Measurements from ENCODE around the gene SLC35D2. TPM values are rescaled to one million over a fixed set of nuclear protein-coding genes. Genes with fewer than 3 reads are reported as not detected.
"Not testable (repeated sequence)": the region's sequence is repeated elsewhere in the genome, so short reads cannot be mapped to it uniquely, and the experiment has no call there.

Gene SLC35D2
- total RNA-seq, 1 donor from 2014 or later: 17.0 TPM

- no peak for DNase-seq (ENCODE audit: low spot score)
Observed at GRCh38 chr9:96361668-96362067, 21.8 kb downstream of the SLC35D2 start.

GRCh38 chr9:96360976-96361375 lies 22.5 kb downstream of the SLC35D2 start:
- no peak for DNase-seq (ENCODE audit: low spot score)

GRCh38 chr9:96360523-96360922 lies 23.0 kb downstream of the SLC35D2 start:
- not testable (repeated sequence) for DNase-seq (ENCODE audit: low spot score)

GRCh38 chr9:96350866-96351265 lies 32.6 kb downstream of the SLC35D2 start:
- DNase-seq (ENCODE audit: low spot score): no peak

DNA sequence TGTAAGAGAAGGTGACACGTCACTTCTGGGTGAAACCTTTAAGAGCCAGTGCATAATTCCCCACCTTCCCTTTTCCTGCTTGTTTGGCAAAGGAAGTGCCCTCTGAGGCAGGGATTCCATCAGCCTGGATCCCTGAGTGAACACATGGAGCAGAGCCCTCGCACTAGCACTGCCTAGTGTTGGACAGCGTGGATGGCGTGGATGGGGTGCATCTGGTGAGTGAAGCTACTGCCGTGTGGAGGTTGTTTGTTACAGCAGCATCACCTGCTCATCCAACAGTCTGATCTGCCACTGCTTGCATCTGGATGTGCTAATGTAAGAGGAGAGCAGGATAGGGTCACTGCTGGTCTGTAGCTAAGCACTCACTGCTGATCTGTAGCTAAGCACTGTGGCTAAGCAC lies 35.2 kb downstream of the SLC35D2 start:
- no peak for DNase-seq (ENCODE audit: low spot score)

DNA sequence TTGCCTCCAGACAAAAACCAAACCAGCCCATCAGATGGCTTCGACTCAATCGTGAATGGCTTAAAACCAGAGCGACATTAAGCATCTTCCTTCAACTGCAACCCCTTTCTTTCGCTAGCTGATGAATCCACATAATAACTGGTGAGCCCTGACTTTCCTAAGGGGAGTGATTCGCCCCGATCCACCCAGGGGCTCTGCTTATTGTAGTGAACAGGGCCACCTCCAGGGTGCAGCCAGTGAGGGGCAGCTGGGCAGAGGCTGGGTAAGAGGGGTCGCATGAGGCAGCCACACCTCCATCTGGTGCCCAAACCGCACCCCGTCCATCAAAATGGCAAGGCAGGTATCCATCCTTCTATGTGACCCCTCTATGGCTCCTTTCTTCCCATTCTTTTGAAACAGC lies 38.0 kb downstream of the SLC35D2 start:
- no peak for DNase-seq (ENCODE audit: low spot score)

- DNase-seq (ENCODE audit: low spot score): no peak
Observed at GRCh38 chr9:96344458-96345180, 38.9 kb downstream of the SLC35D2 start.

- no peak for DNase-seq (ENCODE audit: low spot score)
Observed at GRCh38 chr9:96343515-96344360, 39.8 kb downstream of the SLC35D2 start.

DNA sequence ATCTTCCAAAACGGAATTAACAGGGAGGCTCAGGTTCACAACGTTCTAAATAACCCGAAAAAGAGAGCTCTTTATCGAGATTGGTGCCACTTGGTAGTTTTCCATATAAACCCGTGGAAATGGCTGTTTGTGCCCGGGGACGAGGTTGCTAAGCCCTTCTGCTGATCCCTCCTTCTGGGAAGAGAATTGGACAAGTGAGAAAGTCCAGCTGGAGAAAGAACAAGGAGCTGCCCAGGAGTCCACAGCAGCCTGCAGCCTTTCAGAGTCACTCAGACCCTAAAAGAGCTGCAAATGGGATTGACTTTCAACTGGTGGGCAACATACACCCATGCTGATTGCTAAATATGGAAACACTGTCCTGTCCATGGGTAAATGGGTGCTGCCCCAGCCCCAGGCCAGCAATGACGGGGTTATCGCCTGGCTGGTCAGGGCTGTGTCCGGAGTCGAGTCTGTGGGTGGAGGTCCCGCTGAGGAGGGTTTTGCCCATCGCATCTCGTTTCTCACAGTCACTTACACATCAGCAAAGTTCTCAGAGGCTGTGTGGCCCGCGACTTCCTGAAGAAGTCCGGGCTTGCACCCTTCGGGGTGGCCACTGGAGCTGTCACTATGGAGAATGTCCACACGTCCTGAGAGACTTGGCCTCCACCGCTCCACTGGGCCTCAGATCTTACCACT lies 40.8 kb downstream of the SLC35D2 start:
- DNase-seq (ENCODE audit: low spot score): no peak

- no peak for DNase-seq (ENCODE audit: low spot score)
Observed at GRCh38 chr9:96340707-96341106, 42.8 kb downstream of the SLC35D2 start.

- no peak for DNase-seq (ENCODE audit: low spot score)
Observed at GRCh38 chr9:96338299-96338698, 45.2 kb downstream of the SLC35D2 start.

DNA sequence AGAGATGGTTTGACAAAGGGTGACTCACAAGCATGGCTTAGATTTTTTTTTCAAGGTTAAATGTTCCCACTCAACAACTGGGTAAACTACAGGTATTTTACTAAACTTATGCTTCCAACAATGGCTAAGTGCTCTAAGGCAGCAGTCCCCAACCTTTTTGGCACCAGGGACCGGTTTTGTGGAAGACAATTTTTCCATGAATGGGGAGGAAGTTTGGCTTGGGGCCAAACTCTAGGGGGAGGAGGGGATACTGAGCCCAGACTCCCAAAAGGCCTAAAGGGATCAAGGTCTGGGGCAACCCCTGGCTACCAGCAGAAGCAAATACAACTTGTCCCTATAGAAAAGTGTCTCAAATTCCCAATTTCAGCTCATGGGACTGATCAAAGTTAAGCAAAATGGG lies 49.6 kb downstream of the SLC35D2 start:
- DNase-seq (ENCODE audit: low spot score): no peak

DNA sequence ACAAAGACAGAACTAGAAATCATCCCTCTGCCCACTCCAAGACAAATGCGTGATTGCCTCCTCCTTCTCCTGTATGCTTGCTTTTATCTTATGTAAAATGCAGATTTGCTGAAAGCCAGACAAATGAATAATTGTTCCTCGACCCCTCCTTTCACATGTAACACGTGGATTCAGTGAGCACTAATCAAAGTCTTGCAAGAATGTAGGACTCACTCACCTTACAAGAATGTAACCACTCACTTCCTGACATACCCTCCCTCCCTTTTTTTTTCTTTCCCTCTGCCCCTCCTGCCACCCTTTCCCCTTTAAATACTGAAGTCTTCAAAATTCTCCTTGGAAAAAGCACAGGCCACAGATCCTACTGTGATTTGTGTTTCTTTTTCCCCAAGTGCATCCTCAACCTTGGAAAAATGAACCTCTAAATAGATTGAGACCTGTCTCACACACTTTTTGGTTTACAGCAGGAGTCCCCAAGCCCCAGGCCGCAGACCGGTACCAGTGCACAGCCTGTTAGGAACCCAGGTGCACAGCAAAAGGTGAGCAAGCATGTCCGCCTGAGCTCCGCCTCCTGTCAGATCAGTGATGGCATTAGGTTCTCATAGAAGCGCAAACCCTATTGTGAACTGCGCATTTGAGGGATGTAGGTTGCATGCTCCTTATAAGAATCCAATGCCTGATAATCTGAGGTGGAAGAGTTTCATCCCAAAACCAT lies 52.1 kb downstream of the SLC35D2 start:
- no peak for DNase-seq (ENCODE audit: low spot score)

- no peak for DNase-seq (ENCODE audit: low spot score)
Observed at GRCh38 chr9:96327694-96328352, 55.7 kb downstream of the SLC35D2 start.

- no peak for DNase-seq (ENCODE audit: low spot score)
Observed at GRCh38 chr9:96323169-96323568, 60.3 kb downstream of the SLC35D2 start.

DNA sequence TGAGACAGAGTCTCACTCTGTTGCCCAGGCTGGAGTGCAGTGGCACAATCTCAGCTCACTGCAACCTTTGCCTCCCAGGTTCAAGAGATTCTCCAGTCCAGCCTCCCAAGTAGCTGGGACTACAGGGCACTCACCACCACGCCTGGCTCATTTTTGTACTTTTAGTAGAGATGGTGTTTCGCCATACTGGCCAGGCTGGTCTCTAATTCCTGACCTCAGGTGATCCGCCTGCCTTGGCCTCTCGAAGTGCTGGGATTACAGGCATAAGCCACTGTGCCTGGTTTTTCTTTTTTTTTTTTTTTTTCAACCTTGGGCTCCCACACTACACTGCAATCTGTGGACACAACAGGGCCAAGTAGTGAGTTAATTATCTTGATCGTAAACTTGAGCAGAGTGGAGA lies 60.8 kb downstream of the SLC35D2 start:
- not testable (repeated sequence) for DNase-seq (ENCODE audit: low spot score)

- DNase-seq (ENCODE audit: low spot score): not testable (repeated sequence)
Observed at GRCh38 chr9:96322210-96322609, 61.3 kb downstream of the SLC35D2 start.

- DNase-seq (ENCODE audit: low spot score): no peak
Observed at GRCh38 chr9:96321515-96321914, 62.0 kb downstream of the SLC35D2 start.

DNA sequence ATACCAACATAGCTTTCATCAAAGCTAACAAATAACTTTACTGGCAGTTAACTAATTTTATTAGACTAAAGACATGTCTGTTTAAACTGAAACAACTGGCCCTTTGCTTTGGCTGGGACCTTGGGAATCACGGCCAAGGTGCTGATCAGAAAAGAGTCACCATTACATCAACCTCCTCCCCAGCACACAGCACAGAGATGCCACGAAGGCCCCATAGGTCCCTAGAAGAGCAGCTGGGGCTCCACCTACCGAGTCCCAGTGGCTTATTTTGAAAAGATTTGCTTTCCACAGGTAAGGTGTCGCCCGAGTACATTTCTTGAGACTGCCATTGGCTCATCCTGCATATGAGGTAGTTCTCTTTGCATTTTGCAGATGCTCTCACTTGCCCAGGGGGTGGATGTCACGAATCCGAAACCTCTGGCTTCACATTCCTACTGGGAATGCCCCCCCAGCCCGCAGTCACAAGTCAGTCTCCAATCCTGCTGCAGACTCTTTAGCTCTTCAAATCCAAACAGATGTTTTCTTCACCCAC lies 62.7 kb downstream of the SLC35D2 start:
- no peak for DNase-seq (ENCODE audit: low spot score)

GRCh38 chr9:96318921-96319565 lies 64.5 kb downstream of the SLC35D2 start:
- DNase-seq (ENCODE audit: low spot score): no peak
